Measurements from ENCODE around the gene LMX1B.
"Not testable (repeated sequence)": the region's sequence is repeated elsewhere in the genome, so short reads cannot be mapped to it uniquely, and the experiment has no call there.

LMX1B gene

DNA sequence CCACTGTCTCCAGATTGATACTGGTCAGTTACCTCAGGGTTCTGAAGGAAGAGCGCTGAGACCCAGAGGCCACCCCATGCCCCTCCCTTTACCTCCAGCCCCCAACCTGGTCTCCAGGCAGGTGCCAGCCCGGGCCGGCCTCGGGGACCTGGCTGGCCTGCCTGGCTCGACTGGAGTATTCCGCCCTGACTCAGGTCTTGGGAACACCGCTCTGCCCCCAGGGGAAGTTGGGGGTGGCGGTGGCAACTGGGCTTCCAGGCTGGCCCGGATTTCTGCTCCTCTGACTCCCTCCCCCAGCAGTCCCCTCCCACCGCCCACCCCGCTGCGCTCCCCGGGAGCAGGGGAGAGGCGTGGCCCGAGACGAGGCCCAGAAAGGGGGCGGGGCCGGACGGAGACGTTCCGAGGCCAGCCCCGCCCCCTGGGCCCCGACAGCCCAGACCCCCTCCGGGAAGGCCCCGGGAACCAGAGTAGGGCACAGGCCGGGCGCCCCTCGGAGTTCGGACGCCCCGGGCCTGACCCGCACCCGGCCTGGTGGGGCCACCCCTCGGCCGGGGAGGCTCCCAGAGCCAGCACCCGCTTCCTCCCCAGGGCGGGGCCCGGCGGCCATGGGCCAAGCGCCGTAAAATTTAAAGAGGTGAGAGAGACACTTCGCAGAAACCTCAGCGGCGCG, 108.7 kb downstream of the LMX1B start:
- peak overlapping the region; percentile 60 for H3K4me3 ChIP-seq (ENCODE audit: low read depth, low read length)
- DNase-seq (ENCODE audit: low read depth), result no peak

DNA sequence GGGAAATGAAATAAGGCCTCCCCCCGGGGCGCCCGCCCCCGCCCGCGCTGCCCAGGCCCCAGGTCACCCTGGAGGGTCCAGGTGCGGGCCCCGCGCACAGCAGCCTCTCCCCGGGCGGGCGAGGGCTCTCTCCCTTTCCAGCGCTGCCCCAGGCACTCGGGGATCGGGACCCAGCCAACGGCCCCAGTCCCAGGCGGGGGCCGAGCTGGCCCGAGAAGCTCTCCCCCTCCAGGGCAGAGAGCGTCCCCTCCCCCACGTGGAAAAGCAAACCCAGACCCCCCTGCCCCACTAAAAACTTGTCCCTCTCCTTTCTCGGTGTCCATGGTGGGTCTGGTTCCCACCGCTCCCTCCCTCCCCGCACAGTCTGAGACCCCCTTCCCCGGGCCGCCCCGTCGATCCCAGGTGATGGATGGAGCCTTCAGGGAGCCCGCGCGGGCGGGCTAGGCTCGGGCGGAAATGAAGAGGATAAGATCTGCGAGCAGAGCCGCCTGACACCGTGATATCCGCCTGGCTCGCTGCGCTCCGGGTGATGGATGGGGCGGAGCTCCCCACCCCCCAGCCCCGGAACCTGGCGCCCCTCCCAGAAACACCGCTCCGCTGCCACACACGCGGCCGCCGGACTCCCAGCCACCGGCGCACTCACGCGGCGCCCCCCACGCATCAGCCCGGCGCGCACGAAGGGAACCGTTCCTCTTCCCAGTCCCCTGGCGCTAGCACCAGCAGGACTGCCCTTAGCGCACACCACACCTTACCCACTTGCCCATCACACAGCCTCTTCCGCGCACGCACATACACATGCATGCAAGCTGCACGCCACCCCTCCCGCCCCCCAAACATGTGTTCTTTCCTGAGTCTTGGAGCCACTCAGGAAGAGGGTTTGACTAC, 109.4 kb downstream of the LMX1B start:
- no peak for DNase-seq (ENCODE audit: low read depth)
- H3K4me3 ChIP-seq (ENCODE audit: low read depth, low read length), result peak overlapping the region; percentile 60

DNA sequence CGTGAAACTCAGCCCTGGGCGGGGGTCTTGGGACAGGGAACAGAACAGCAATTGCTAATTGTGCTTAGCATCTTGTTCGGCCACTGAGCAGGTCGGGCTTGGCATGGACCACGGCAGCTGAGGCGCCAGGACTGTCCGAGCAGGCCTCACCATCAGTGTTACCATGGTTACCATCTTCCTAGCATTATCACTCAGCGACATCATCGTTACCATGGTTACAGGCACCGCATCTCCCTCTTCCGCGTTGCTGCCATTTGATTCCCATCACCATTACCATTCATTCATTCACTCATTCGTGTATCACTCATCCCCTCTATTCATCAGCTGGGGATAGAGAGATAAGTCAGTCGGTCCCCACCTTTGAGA, 110.1 kb downstream of the LMX1B start:
- DNase-seq (ENCODE audit: low read depth), result no peak
- no peak overlapping the region for H3K4me3 ChIP-seq (ENCODE audit: low read depth, low read length)

DNA sequence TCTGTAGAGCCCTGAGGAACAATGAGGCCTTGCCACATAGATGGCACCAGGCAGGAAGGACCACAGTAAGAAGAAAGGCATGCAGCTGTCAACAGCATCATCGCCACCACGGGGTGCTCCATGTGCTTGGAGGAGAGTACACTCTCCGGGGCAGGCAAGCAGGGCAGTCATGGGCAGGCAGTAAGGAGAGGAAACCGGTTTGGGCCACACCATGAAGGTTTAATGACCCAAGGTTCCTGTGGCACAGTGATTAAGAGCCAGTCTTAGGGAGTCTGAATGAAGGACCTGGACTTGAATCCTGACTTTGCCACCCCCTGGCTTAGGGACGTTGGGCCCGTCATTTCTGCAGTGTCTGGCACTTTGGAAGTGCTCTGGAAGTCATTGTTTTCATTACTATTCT, 110.5 kb downstream of the LMX1B start:
- H3K4me3 ChIP-seq (ENCODE audit: low read depth, low read length), result no peak overlapping the region
- DNase-seq (ENCODE audit: low read depth), result no peak

DNA sequence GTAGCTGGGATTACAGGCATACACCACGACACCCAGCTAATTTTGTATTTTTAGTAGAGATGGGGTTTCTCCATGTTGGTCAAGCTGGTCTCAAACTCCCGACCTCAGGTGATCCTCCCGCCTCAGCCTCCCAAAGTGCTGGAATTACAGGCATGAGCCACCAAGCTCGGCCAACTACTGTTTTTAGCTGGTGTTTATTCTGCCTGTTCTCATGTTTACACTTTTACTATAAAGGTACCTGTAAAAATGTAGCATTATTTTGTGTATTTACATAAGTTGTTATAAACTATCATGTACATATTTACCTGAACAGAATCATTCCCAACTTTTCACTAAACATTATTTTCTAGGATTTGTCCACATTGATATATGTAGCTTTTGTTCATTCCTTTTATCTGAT, 111.8 kb downstream of the LMX1B start:
- not testable (repeated sequence) for DNase-seq (ENCODE audit: low read depth); H3K4me3 ChIP-seq (ENCODE audit: low read depth, low read length)

DNA sequence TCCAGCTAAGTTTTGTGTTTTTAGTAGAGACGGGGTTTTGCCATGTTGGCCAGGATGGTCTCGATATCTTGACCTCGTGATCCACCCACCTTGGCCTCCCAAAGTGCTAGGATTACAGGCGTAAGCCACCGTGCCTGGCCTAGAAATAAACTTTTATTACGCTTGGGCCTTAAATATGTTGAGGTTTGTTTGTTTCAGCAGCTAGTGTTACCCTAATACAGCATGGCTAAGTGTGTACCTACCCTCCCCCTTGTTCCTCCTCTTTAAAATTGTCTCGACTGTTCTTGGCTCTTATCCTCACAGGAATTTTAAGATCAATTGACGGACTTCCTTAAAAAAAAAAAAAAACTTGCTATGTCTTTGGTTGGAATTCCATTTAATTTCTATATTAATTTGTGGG, 114.5 kb downstream of the LMX1B start:
- DNase-seq (ENCODE audit: low read depth); H3K4me3 ChIP-seq (ENCODE audit: low read depth, low read length): not testable (repeated sequence)

DNA sequence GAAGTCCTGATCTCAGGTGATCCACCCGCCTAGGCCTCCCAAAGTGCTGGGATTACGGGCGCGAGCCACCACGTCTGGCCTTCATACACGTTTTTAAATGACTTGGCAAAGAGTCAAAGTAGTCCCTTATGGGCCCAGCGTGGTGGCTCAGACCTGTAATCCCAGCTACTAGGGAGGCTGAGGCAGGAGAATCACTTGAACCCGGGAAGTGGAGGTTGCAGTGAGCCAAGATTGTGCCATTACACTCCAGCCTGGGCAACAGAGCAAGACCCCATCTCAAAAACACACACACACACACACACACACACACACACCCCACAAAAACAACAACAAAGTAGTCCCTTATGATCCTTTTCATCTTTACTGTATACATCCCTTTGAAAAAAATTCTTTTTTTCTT, 116.9 kb downstream of the LMX1B start:
- not testable (repeated sequence) for DNase-seq (ENCODE audit: low read depth); H3K4me3 ChIP-seq (ENCODE audit: low read depth, low read length)

DNA sequence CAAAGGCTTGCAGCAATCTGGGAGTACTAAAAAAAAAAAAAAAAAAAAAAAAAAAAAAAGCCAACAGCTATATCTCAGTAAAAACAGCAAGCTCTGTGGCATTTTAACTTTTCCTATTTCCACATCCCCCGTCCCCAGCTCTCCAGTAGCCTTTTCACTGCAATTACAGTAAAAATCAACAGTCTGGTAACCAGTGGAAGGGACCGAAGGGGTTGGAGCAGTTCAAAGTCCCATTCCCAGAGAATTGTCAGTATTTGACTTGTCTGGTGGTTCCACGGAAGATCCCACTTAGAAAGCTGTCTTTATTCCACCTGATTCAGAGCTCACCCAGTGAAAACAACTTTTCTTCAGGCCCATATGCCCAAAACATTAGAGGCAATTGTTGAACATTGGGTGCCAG, 119.3 kb downstream of the LMX1B start:
- DNase-seq (ENCODE audit: low read depth), result no peak
- no peak overlapping the region for H3K4me3 ChIP-seq (ENCODE audit: low read depth, low read length)

DNA sequence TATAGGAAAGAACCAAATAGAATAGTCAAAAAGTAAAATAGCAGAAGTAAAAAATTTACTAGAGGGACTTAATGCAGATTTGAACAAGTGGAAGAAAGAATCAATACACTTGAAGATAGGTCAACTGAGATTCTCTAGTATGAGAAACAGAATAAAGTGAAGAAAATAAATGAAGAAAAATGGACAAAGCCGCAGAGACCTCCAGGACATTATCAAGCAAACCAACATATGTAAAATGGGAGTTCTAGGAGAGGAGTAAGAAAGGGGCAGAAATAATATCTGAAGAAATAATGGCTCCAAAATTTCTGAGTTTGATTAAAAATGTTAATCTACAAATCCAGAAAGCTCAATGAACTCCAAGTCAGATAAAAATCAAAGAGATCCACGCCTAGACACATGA, 121.1 kb downstream of the LMX1B start:
- H3K4me3 ChIP-seq (ENCODE audit: low read depth, low read length), result no peak overlapping the region
- DNase-seq (ENCODE audit: low read depth), result no peak

DNA sequence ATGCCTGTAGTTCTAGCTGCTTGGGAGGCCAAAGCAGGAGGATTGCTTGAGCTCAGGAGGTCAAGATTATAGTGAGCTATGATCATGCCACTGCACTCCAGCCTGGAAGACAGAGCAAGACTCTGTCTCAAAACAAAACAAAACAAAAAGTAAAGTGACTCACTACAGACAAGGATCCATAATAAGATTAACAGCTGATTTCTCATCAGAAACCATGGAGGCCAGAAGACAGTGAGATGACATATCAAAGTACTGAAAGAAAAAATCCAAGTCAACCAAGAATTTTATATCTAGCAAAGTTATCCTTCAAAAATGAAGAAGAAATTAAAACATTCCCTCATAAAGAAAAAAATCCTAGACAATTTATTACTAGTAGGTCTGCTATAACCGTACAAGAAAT, 121.8 kb downstream of the LMX1B start:
- H3K4me3 ChIP-seq (ENCODE audit: low read depth, low read length), result no peak overlapping the region
- no peak for DNase-seq (ENCODE audit: low read depth)

DNA sequence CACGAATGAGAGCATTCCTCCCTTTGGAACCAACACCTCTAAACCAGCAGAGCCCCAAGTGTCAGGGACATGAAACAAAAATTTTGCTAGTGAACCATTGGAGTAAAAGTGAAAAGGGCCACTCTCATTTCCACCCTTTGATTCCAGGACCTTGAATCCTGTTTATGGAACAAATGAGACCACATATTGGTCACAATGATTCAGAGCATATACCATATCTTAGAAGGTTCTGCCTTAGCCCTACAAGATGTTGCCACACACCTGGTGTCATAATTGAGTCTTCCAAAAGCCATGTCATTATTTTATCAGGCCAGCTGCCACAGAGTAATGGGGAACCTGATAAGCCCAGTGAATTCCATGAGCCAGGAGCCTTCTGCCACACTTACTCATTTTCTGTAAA, 124.8 kb downstream of the LMX1B start:
- no peak overlapping the region for H3K4me3 ChIP-seq (ENCODE audit: low read depth, low read length)
- no peak for DNase-seq (ENCODE audit: low read depth)

DNA sequence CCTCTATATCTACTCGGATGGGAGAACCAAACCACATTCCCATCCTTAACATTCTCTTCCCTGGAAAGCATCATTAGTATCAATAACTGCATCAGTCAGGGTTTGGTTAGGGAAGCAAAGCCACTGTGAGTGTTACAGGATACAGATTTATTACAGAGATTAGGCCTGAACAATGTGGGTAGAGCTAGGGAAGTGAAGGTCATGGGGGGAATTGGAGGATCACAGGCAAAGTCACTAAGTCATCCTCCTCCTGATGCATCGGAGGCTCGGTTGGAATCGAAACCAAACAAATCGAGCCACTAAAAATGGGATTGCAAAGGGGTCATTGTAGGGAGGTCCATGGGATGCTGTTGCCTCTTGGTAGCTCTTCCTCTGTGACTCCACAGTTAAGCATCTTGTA, 129.3 kb downstream of the LMX1B start:
- no peak for DNase-seq (ENCODE audit: low read depth)
- no peak overlapping the region for H3K4me3 ChIP-seq (ENCODE audit: low read depth, low read length)

DNA sequence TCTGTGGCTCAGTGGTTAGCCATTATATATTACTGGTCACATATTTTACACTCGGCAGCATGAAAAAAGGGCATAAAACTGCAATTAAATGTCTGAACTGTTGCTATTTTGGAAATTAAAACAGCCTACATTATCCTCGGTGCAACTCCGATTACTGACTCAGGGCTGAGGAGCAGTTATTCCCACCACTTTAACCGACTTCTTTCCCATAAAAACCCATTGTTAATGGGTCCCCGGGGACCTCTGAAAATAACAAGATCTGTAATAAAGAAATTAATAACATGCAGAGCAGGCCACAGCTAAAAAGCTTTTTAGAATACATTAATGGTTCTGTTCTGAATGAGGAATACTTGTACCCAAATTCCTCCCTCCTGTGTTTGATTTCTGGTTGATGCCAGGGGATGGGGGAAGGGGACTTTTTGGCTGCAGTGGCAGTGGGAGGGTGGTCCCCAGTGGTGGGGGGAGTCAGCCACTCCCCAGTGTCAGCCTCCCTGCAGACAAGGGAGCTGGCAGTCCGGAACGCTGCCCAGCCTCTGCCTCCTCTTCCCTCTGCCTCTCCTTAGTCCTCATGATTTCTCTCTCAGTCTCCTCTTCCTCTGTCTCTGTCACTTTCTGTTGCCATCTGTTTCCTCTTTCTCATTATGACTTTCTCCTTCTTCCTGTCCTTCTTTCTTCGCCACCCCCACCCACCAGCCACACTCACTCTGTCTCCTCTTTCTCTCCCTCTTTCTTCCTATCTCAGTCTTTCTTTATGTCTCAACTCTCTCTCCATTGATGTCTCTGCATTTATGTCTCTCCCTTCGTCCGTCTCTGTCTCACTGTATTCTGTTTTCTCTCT, 132.1 kb downstream of the LMX1B start:
- no peak for DNase-seq (ENCODE audit: low read depth)
- H3K4me3 ChIP-seq (ENCODE audit: low read depth, low read length), result no peak overlapping the region
